ENCODE measurements around the gene CHD3.

Gene CHD3

GRCh38 chr17:7850701-7851437, 37.7 kb upstream of the CHD3 start:
- Histone ChIP-seq H3K9me3 (replicated peaks; ENCODE audit: insufficient read depth, low read length) (no peaks in the 10 kb centered on the region), H3K9ac (ENCODE audit: low read length) (peak overlapping the region; percentile 45), H3K27me3 (replicated peaks; ENCODE audit: insufficient read depth, low read length) (no peaks in the 10 kb centered on the region), H3K4me1 (ENCODE audit: low read length) (peaks cover 12% of the 10 kb centered on the region), H3K36me3 (replicated peaks; ENCODE audit: insufficient read depth, low read length) (no peaks in the 10 kb centered on the region), H3F3A (ENCODE audit: insufficient read depth, low read length) (no peaks in the 10 kb centered on the region), H3K4me3 (ENCODE audit: low read length) (peak overlapping the region; percentile 64), H3K27ac (ENCODE audit: low read length) (no peak overlapping the region), H3K9me2 (replicated peaks; ENCODE audit: insufficient read depth, low read length) (no peaks in the 10 kb centered on the region), H3K79me2 (ENCODE audit: low read length) (peaks cover 9% of the 10 kb centered on the region), H3K4me2 (ENCODE audit: low read depth, low read length) (peak overlapping the region; percentile 80), H2AFZ (ENCODE audit: low read length) (peak overlapping the region; percentile 55; the same call in 1 of the 2 replicates), H4K20me1 (ENCODE audit: insufficient read depth, low read length) (no peaks in the 10 kb centered on the region)
- no peak for DNase-seq
- TF ChIP-seq CTCF (IDR thresholded peaks at IDR 0.05; ENCODE audit: low read length) (no peak), EZH2 (optimal IDR thresholded peaks at IDR 0.05; ENCODE audit: low read depth, low read length) (no peak), EZH2phosphoT487 (IDR thresholded peaks at IDR 0.05; ENCODE audit: low read length) (no peak)

- H3K27me3 ChIP-seq (replicated peaks; ENCODE audit: insufficient read depth, low read length), result no peaks in the 10 kb centered on the region
- H3K79me2 ChIP-seq (ENCODE audit: low read length), result peaks cover 16% of the 10 kb centered on the region
- H3K4me3 ChIP-seq (ENCODE audit: low read length), result peak overlapping the region; percentile 64
- TF ChIP-seq EZH2phosphoT487 (IDR thresholded peaks at IDR 0.05; ENCODE audit: low read length) (no peak), CTCF (IDR thresholded peaks at IDR 0.05; ENCODE audit: low read length) (peak; percentile 91), EZH2 (optimal IDR thresholded peaks at IDR 0.05; ENCODE audit: low read depth, low read length) (no peak)
- H3K9me2 ChIP-seq (replicated peaks; ENCODE audit: insufficient read depth, low read length), result no peaks in the 10 kb centered on the region
- no peak overlapping the region for H3K27ac ChIP-seq (ENCODE audit: low read length)
- peak overlapping the region; percentile 55; the same call in 1 of the 2 replicates for H2AFZ ChIP-seq (ENCODE audit: low read length)
- H3K4me2 ChIP-seq (ENCODE audit: low read depth, low read length), result peak overlapping the region; percentile 80
- H3F3A ChIP-seq (ENCODE audit: insufficient read depth, low read length), result peaks cover 6% of the 10 kb centered on the region; the same call in 1 of the 2 replicates
- no peaks in the 10 kb centered on the region for H3K9me3 ChIP-seq (replicated peaks; ENCODE audit: insufficient read depth, low read length)
- H4K20me1 ChIP-seq (ENCODE audit: insufficient read depth, low read length), result no peaks in the 10 kb centered on the region
- H3K4me1 ChIP-seq (ENCODE audit: low read length), result peaks cover 13% of the 10 kb centered on the region
- peak overlapping the region; percentile 45 for H3K9ac ChIP-seq (ENCODE audit: low read length)
- DNase-seq, result peak; percentile 95
- no peaks in the 10 kb centered on the region for H3K36me3 ChIP-seq (replicated peaks; ENCODE audit: insufficient read depth, low read length)
Measured at GRCh38 chr17:7851438-7852261, 36.9 kb upstream of the CHD3 start.

GRCh38 chr17:7852262-7852670, 36.3 kb upstream of the CHD3 start:
- no peaks in the 10 kb centered on the region for H3K36me3 ChIP-seq (replicated peaks; ENCODE audit: insufficient read depth, low read length)
- peak overlapping the region; percentile 46; the same call in 1 of the 2 replicates for H3K4me2 ChIP-seq (ENCODE audit: low read depth, low read length)
- no peaks in the 10 kb centered on the region for H3K9me2 ChIP-seq (replicated peaks; ENCODE audit: insufficient read depth, low read length)
- H3K9me3 ChIP-seq (replicated peaks; ENCODE audit: insufficient read depth, low read length), result no peaks in the 10 kb centered on the region
- peaks cover 16% of the 10 kb centered on the region for H3K79me2 ChIP-seq (ENCODE audit: low read length)
- DNase-seq, result no peak
- no peaks in the 10 kb centered on the region for H3K27me3 ChIP-seq (replicated peaks; ENCODE audit: insufficient read depth, low read length)
- peaks cover 13% of the 10 kb centered on the region for H3K4me1 ChIP-seq (ENCODE audit: low read length)
- H3K9ac ChIP-seq (ENCODE audit: low read length), result no peak overlapping the region
- TF ChIP-seq CTCF (IDR thresholded peaks at IDR 0.05; ENCODE audit: low read length) (no peak), EZH2phosphoT487 (IDR thresholded peaks at IDR 0.05; ENCODE audit: low read length) (no peak), EZH2 (optimal IDR thresholded peaks at IDR 0.05; ENCODE audit: low read depth, low read length) (no peak)
- no peak overlapping the region for H2AFZ ChIP-seq (ENCODE audit: low read length)
- no peaks in the 10 kb centered on the region for H4K20me1 ChIP-seq (ENCODE audit: insufficient read depth, low read length)
- H3K4me3 ChIP-seq (ENCODE audit: low read length), result no peak overlapping the region
- H3F3A ChIP-seq (ENCODE audit: insufficient read depth, low read length), result peaks cover 10% of the 10 kb centered on the region; the same call in 1 of the 2 replicates
- H3K27ac ChIP-seq (ENCODE audit: low read length), result no peak overlapping the region
